CD4-positive, alpha-beta T cell treated with Interleukin-10 for 1 hour (primary cell): Measurements from ENCODE around the gene R3HDM1.
"Not testable (repeated sequence)": the region's sequence is repeated elsewhere in the genome, so short reads cannot be mapped to it uniquely, and the experiment has no call there.

ENCODE experiments used
- DNase-seq: peaks from one replicate; pipeline ENCODE4 v3.0.0-alpha.2; 2020

Gene R3HDM1

DNA sequence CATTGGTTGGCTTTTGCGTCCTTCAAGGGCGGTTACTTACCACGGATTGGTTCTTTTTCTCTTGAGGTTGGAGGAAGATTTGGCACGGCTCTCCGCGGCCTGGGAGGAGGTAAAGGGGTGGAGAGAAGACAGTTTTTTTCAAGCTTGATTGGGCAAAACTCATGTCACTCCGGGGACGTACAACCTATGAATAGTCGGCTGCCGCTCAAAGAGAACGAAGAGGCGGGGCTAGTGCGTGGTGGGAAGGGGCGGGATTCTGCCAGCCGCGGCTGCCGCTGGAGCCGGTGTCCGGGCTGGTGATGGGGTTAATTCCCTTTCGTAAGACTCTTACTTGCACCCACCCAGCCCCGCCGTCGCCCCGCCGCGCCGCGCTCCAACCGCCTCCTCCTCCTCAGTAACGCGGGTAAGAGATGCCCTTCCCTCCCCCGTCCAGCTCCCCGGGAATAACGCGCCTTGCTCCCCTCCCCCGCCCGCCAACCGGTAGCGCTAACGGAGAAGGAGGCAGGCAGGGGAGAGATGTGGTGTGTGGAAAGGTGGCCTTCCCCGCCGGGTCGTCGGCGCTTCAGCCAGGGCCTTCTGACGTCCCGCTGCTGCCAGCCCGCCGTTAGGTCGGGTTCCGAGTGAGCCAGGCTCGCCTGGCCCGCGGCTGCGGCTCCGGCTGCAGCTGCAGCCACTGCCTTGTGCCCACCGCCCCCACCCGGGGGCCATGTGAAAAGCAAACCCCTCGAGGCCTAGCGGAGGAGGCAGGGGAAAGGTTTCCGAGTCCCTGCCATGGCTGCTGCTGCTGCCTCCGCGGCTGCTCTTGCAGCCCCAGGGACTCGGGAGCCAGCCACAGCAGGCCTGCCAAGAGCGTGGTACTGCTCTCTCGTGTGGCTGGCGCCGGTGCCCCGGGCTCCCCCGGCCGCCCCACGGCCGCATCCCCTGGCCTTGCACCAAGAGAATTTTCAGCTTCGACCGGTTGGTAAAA lies at the start of gene R3HDM1:
Gene R3HDM1 (plus strand): TSS at position 254 of the 967 bp plus-strand sequence. CDS start 73,362 bp downstream, outside the sequence.
- peak; percentile 99 for DNase-seq

GRCh38 chr2:135485441-135485840 lies 45.8 kb upstream of the R3HDM1 start:
- DNase-seq = no peak

DNA sequence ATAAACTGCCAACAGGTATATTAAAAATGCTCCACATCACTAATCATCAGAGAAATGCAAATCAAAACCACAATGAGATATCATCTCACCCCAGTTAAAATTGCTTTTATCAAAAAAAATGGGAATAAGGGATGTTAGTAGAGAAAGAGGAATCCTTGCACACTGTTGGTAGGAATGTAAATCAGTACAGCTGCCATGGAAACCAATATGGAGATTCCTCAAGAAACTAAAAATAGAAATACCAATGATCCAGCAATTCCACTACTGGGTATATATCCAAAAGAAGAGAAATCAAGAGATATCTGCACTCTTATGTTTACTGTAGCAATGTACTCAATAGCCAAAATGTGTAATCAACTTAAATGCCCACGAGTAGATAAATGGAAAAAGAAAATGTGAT lies 40.9 kb upstream of the R3HDM1 start:
- DNase-seq = no peak

- DNase-seq = no peak
Measured at GRCh38 chr2:135494503-135494902, 36.8 kb upstream of the R3HDM1 start.

DNA sequence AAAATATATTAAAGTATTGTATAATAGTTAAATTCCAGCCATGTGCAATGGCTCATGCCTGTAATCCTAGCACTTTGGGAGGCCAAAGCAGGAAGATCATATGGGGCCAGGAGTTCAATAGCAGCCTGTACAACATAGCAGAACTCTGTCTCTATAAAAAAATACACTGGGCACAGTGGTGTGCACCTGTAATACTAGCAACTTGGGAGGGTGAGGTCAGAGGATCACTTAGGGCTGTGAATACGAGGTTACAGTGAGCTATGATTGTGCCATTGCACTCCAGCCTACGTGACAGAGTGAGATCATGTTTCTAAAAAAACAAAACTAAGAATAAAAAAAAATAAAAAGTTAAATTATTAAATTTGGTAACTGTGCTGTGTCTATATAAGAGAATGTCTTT lies 36.4 kb upstream of the R3HDM1 start:
- DNase-seq = no peak

- DNase-seq = not testable (repeated sequence)
Measured at GRCh38 chr2:135498588-135498987, 32.7 kb upstream of the R3HDM1 start.

DNA sequence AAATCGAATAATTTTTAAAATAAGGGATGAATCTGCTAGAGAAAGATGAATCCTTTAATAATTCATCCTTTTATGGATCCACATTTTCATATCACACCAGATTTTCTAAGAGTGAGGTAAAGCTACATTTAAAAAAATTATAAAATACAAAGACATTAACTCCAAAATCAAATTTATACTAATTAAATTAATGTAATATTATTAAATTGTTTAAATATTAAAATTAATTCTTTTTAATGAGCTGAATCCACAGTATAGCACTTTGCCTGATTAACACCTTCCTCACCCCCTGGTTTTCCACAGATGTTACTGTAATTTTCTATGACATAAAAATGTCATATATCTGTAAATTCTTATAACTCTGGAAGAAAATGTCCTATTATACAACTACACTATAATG lies 26.5 kb upstream of the R3HDM1 start:
- no peak for DNase-seq

GRCh38 chr2:135510577-135510976 lies 20.7 kb upstream of the R3HDM1 start:
- DNase-seq = no peak

DNA sequence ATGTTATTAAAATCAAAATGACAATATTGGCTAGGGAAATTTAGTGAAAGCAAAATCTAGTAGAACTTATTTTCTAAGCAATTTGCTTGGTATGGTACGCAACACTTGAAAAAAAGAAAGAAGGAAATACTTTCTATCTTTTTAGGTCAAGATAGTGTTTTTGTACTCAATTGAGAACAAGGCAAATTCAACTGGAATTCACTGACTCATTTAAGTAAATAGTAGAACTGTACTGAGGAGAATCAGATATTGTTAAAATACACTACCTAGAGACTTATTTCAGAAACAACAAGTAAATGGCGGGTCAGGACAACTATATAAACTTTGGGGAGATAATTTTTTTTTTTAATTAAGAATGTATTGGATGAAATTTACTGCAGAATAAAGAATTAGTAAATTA lies 19.2 kb upstream of the R3HDM1 start:
- no peak for DNase-seq

DNA sequence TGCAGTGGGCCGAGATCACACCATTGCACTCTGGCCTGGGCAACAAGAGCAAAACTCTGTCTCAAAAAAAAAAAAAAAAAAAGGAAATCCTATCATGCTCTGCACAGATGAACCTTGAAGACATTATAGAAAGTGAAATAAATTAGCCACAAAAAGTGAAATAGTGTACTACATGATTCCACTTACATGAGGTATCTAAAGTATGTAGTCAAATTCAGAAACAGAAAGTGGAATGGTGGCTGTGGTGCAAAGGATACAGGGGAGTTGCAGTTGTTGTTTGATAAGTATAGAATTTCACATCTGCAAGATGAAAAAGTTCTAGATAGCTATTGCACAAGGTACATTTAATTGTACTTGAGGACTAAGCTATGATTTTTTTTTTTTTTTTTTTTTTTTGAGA lies 5.5 kb upstream of the R3HDM1 start:
- DNase-seq = no peak

DNA sequence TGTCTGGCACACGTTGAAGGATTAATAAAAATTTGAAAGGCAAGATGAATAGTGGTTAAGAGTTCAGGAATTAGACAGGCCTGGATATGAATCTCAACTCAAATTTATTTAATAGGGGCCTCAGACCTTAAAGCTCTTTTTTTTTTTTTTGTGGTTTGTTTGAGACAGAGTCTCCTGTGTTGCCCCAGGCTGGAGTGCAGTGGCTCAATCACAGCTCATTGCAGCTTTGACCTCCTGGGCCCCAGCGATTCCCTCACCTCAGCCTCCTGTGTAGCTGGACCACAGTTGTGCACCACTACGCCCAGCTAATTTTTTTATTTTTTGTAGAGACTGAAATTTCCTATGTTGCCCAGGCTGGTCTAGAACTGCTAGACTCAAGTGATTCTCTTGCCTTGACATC lies 3.3 kb upstream of the R3HDM1 start:
- DNase-seq = no peak

DNA sequence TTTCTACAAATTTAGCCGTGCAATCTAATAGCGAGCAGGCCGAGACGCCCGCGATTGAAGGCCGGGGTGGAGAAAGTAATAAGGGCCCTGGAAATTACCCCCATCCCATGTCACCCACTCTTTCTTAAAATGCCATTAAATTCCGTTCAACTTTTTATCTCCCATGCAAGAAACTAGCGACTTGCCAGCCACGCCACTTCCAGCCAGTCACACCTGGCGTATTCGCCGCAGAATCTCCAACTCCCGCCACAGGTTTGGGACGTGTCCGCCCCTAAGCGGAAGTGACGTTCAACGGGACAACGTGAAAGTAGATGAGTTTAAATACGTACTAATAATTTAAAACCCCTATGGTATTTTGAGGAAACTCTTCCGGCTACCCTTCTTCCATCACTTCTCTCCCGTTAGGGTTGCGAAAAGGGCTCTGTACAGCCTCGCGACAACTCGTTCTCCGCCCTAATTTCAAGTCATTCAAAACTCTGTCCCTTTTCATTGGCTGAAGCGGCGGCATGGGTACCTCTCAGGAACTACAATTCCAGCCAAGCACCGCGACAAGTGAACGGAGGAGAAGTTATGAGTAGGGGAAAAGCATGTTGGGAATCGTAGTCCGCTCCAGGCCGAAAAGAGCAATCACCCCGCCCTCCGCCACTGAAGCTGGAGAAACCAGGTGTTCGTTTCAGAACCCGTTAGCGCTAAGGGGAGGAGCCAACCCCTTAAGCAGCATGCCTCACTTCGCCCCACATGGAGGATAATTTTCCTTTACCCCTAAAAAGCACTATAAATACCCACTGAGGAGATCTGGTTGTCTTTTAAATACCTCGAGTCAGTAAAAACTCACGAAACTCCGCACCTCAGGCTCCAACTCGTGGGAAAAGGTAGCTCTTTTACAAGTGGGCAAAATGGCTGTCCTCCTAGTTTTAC lies 712 bp upstream of the R3HDM1 start, which contains the start of gene ZRANB3:
Gene ZRANB3 (minus strand): TSS at position 906 of the 918 bp plus-strand sequence.
- DNase-seq = peak; percentile 96

DNA sequence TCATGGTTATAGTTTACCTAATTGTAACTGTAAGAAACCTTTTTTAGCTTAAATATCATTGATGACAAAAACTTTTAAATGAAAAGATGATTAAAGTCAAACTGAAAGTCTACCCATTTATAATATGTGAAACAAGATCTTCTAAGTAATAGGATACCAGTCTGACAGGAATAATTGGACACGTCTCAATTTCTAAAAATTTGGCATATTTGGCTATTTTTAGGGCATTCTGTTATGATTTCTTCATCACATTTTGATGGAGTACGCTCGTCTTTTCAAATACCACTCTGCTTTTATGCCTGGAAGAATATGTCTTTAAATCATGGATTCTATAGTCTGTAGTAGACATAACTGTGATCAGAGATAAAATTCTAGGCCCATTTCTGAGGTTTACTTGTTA lies 1.3 kb downstream of the R3HDM1 start:
- DNase-seq = no peak

GRCh38 chr2:135533545-135533944 lies 2.3 kb downstream of the R3HDM1 start:
- DNase-seq = not testable (repeated sequence)

DNA sequence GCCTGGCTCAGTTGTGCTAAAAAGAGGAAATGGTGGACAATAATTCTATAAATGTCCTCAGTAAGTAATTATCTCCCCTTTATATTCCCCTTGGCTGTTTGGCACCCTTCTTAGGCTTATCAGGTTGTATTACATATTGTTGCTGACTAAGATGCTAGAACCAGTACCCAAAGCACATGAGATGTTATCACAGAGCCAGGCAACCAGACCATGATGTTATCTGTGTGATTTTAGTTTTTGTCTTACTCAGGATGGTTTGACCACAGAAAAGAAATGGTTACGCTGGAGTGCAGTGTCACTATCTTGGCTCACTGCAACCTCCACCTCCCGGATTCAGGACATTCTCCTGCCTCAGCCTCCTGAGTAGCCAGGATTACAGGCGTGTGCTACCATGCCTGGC lies 15.2 kb downstream of the R3HDM1 start:
- DNase-seq = no peak

DNA sequence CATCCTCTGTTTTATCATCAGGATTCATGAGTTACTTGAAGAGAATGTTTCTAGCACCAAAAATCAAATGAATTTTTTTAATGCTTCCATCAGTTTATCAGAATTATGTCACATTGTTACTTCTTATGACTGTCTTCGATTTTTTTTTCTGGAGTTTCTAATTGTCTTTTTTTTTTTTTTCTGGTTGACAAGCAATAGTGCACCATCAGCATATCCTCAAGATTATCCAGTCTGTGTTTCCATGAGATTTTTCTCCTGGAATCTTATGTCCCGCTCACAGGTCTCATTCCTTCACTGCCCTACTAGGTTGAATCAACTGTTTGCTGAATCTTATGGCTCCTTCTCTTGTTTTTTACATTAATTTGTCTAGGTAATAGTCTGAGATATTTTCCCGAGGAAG lies 16.0 kb downstream of the R3HDM1 start:
- DNase-seq = no peak

DNA sequence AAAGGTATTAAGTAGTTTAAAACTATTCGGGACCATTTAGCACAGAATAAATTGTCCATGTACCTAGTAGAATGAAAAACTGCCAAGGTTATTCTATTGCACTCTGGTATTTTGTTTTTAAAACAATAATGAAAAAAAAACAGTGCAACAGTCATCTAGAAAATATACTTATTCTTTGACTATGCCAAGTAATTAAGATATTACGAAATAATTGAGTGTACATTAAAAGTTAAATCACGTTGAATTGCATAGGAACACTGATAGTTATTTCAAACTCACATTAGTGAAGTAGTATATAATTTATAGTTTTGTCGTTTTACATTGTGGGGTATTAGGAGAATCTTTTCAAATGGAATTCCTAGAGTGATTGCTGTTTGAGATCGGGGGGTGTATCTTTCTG lies 20.1 kb downstream of the R3HDM1 start:
- DNase-seq = no peak

DNA sequence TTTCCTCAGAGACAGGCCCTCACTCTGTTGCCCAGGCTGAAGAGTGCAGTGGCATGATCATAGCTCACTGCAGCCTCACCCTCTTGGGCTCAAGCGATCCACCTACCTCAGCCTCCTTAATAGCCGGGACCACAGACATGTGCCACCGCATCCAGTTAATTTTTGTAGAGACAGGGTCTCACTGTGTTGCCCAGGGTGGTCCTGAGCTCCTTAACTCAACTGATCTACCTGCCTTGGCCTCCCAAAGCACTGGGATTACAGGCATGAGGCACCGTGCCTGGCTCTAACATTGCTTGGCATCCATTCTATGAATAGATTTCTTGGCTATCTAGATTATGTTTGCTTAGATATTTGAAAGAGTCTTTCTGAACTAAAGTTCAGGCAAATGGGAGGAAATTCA lies 21.6 kb downstream of the R3HDM1 start:
- no peak for DNase-seq

DNA sequence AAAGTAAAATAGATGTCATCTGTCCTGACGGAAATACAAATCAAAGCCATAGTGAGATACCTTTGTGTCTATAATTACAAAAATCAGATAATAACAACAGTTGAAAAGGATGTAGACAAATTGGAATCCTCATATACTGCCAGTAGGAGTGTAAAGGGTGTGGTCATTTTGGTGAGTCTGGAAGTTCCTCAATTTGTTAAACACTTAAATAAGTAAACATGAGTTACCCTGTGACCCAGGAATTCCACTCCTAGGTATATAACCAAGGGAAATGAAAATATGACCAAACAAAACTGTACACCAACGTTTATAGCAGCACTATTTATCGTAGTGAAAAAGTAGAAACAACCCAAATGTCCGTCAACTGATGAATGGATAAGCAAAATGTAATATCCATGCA lies 24.0 kb downstream of the R3HDM1 start:
- DNase-seq = no peak

- no peak for DNase-seq
Measured at GRCh38 chr2:135557530-135557929, 26.2 kb downstream of the R3HDM1 start.

GRCh38 chr2:135561925-135562324 lies 30.6 kb downstream of the R3HDM1 start:
- DNase-seq = no peak

DNA sequence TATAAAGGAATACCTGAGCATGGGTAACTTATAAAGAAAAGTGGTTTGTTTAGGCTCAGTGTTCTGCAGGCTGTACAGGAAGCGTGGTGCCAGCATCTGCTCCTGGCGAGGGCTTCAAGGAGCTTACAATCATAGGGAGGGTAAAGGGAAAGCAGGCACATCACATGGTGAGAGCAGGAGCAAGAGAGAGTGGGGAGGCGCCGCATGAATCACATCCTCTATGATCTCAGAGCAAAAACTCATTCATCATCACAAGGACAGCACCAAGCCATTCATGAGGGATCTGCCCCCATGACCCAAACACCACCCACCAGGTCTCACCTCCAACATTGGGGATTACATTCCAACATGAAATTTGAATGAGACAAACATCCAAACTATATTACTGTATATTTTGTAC lies 32.5 kb downstream of the R3HDM1 start:
- no peak for DNase-seq

DNA sequence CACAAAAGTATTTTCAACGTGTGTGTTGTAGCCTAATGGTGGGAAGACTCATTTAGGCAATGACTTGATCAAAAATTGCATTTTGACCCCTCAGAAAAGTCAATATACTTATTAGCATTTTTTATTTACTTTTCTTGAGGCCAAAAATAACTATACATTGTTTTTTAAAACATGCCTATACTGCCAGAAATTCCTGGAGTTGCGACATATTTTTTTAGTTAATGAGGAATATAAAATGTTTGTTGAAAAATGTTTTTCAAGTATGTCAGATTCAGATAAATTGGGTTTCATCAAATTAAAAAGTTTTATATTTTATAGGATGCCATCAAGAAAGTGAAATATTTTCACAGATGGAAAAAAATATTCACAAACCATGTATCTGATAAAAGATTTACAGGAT lies 39.6 kb downstream of the R3HDM1 start:
- no peak for DNase-seq

DNA sequence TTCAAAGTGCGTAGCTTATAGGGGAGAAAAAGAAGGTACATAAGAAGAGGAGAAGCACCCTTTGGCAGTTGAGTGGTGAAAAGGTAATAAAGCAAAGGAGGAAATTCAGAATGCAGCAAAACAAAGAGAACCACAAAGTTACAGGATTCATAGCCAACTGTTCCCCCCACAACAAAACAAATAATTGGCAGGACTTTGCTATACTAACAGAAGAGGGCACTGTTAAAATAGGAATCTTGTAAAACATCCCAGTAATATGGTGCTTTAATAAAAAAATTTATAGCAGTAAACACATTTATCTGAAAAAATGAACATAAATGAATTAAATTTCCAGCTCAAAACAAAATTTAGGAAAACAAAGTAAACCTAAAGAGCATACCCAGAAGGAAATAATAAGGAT lies 42.3 kb downstream of the R3HDM1 start:
- DNase-seq = no peak
